AG20443 (cell line): ENCODE data around the gene ICAM5.

Experiments used
- DNase-seq: peaks from one replicate; pipeline ENCODE4 v3.0.0; 2012; ENCODE audit warnings: low spot score, mixed read lengths

The ICAM5 gene

GRCh38 chr19:10344780-10345179, 55.0 kb downstream of the ICAM5 start:
- DNase-seq: no peak
